Neural cell (in vitro differentiated cells): Measurements from ENCODE around the gene RCN2. TPM values are rescaled to one million over a fixed set of nuclear protein-coding genes. Genes with fewer than 3 reads are reported as not detected.
"Not testable (repeated sequence)": the region's sequence is repeated elsewhere in the genome, so short reads cannot be mapped to it uniquely, and the experiment has no call there.

ENCODE experiments used
- H2AFZ ChIP-seq: fragments of 200-600, 300-800 bp; sonication (generic), shearing (Covaris generic); 2 replicates; pipeline ENCODE4 v1.6.0; 2014; ENCODE audit warnings: low read depth, mild to moderate bottlenecking, antibody characterized with exemption, low read length, moderate library complexity
- H3F3A ChIP-seq: fragments of 200-600 bp; shearing (Covaris generic); 2 replicates; pipeline ENCODE4 v1.6.1; 2016; ENCODE audit warnings: mild to moderate bottlenecking, moderate library complexity, mixed read lengths, antibody characterized with exemption, low read length; ENCODE audit not compliant: insufficient read depth, poor library complexity, severe bottlenecking
- H3K27ac ChIP-seq: fragments of 200-600, 300-800 bp; sonication (generic), shearing (Covaris generic); 2 replicates; pipeline ENCODE4 v1.5.1; 2014; ENCODE audit warnings: mild to moderate bottlenecking, low read length, moderate library complexity
- H3K27me3 ChIP-seq: fragments of 300-800, 200-600 bp; sonication (generic), shearing (Covaris generic); 2 replicates; pipeline ENCODE4 v1.6.0; 2014; ENCODE audit warnings: mild to moderate bottlenecking, low read depth, low read length, moderate library complexity; ENCODE audit not compliant: insufficient read depth
- H3K36me3 ChIP-seq: fragments of 300-800, 200-600 bp; sonication (generic), shearing (Covaris generic); 2 replicates; pipeline ENCODE4 v1.5.1; 2014; ENCODE audit warnings: mild to moderate bottlenecking, antibody characterized with exemption, low read length, moderate library complexity; ENCODE audit not compliant: insufficient read depth
- H3K4me2 ChIP-seq: fragments of 300-800, 200-600 bp; sonication (generic), shearing (Covaris generic); 2 replicates; pipeline ENCODE4 v1.6.0; 2014; ENCODE audit warnings: mild to moderate bottlenecking, low read length
- H3K4me3 ChIP-seq: fragments of 300-800, 200-600 bp; sonication (generic), shearing (Covaris generic); 2 replicates; pipeline ENCODE4 v1.5.1; 2014; ENCODE audit warnings: mild to moderate bottlenecking, low read length, moderate library complexity
- H3K79me2 ChIP-seq: fragments of 200-600 bp; shearing (Covaris generic); replicated peaks from 2 replicates; pipeline ENCODE4 v1.6.0; 2014; ENCODE audit warnings: mild to moderate bottlenecking, low read length, moderate library complexity; ENCODE audit not compliant: insufficient read depth
- H3K9ac ChIP-seq: fragments of 300-800, 200-600 bp; sonication (generic), shearing (Covaris generic); 2 replicates; pipeline ENCODE4 v1.6.1; 2016; ENCODE audit warnings: mild to moderate bottlenecking, low read length, mixed read lengths
- H3K9me2 ChIP-seq: fragments of 200-600 bp; shearing (Covaris generic); 2 replicates; pipeline ENCODE4 v1.6.1; 2016; ENCODE audit warnings: mild to moderate bottlenecking, low read length, mixed read lengths; ENCODE audit not compliant: insufficient read depth
- H3K9me3 ChIP-seq: fragments of 200-600, 300-800 bp; sonication (generic), shearing (Covaris generic); 2 replicates; pipeline ENCODE4 v1.6.1; 2016; ENCODE audit warnings: mild to moderate bottlenecking, mixed run types, low read length, moderate library complexity, mixed read lengths
- H4K20me1 ChIP-seq: fragments of 200-600 bp; shearing (Covaris generic); 2 replicates; pipeline ENCODE4 v1.6.1; 2016; ENCODE audit warnings: mild to moderate bottlenecking, mixed run types; ENCODE audit not compliant: insufficient read depth
- CTCF ChIP-seq: fragments of 450-650 bp; IDR thresholded peaks from 2 replicates; pipeline ENCODE4 v1.5.1; 2014; ENCODE audit warnings: antibody characterized with exemption, mild to moderate bottlenecking, moderate library complexity; ENCODE audit not compliant: poor library complexity, severe bottlenecking
- EP300 ChIP-seq: fragments of 450-650 bp; conservative IDR thresholded peaks from 2 replicates; pipeline ENCODE4 v1.6.1; 2014; ENCODE audit warnings: antibody characterized with exemption, mild to moderate bottlenecking, moderate library complexity; ENCODE audit not compliant: poor library complexity, severe bottlenecking
- EZH2 ChIP-seq: fragments of 200-600, 300-800 bp; shearing (Covaris generic), sonication (generic); IDR thresholded peaks from 2 replicates; pipeline ENCODE4 v1.6.1; 2014; ENCODE audit warnings: antibody characterized with exemption, low read length, borderline replicate concordance, mild to moderate bottlenecking; ENCODE audit not compliant: insufficient read depth, poor library complexity, severe bottlenecking
- MXI1 ChIP-seq: fragments of 450-650 bp; conservative IDR thresholded peaks from 2 replicates; pipeline ENCODE4 v1.6.1; 2014; ENCODE audit warnings: antibody characterized with exemption, mild to moderate bottlenecking; ENCODE audit not compliant: poor library complexity, severe bottlenecking
- POLR2AphosphoS5 ChIP-seq: IDR thresholded peaks from 2 replicates; pipeline ENCODE4 v1.6.1; 2012
- RAD21 ChIP-seq: fragments of 450-650 bp; conservative IDR thresholded peaks from 2 replicates; pipeline ENCODE4 v1.6.1; 2014; ENCODE audit warnings: antibody characterized with exemption, mild to moderate bottlenecking, moderate library complexity
- REST ChIP-seq: IDR thresholded peaks from 2 replicates; pipeline ENCODE4 v1.6.1; 2012; ENCODE audit warnings: borderline replicate concordance
- SMC3 ChIP-seq: fragments of 450-650 bp; conservative IDR thresholded peaks from 2 replicates; pipeline ENCODE4 v1.6.1; 2014; ENCODE audit warnings: antibody characterized with exemption, mild to moderate bottlenecking, moderate library complexity; ENCODE audit not compliant: poor library complexity
- TAF1 ChIP-seq: IDR thresholded peaks from 2 replicates; pipeline ENCODE4 v1.6.1; 2012; ENCODE audit warnings: low read depth
- polyA plus RNA-seq: library from polyadenylated mRNA; depleted of rRNA; stranded (reverse); fragments of >200 nt; gene quantifications from 2 replicates; pipeline ENCODE4 v1.2.3, GENCODE V29; 2014

The RCN2 gene
- polyA plus RNA-seq, 1 donor from 2014 or later, result 400 TPM

- no peak overlapping the region for H2AFZ ChIP-seq
- no peaks in the 10 kb centered on the region for H3F3A ChIP-seq
- H3K9ac ChIP-seq, result no peak overlapping the region
- H3K27ac ChIP-seq, result no peak overlapping the region
- H3K27me3 ChIP-seq, result no peaks in the 10 kb centered on the region
- no peak overlapping the region for H3K4me2 ChIP-seq
- no peak overlapping the region for H3K4me3 ChIP-seq
- H3K36me3 ChIP-seq, result no peaks in the 10 kb centered on the region
- TF ChIP-seq POLR2AphosphoS5, result no peak
- TF ChIP-seq EP300, result no peak
- no peak for TF ChIP-seq TAF1
- TF ChIP-seq MXI1, result no peak
- no peak for TF ChIP-seq EZH2
- TF ChIP-seq REST, result no peak
- TF ChIP-seq CTCF, result no peak
- TF ChIP-seq SMC3, result no peak
- no peak for TF ChIP-seq RAD21
- no peaks in the 10 kb centered on the region for H3K9me3 ChIP-seq
- H3K79me2 ChIP-seq, result no peaks in the 10 kb centered on the region
- H3K9me2 ChIP-seq, result no peaks in the 10 kb centered on the region
- no peaks in the 10 kb centered on the region for H4K20me1 ChIP-seq
Measured at GRCh38 chr15:76964157-76964556, 32.6 kb downstream of the RCN2 start.

GRCh38 chr15:76966051-76966450 lies 34.5 kb downstream of the RCN2 start:
- H2AFZ ChIP-seq, H3K9me3 ChIP-seq, H3K79me2 ChIP-seq, H4K20me1 ChIP-seq, H3K36me3 ChIP-seq, H3F3A ChIP-seq, H3K9me2 ChIP-seq, H3K9ac ChIP-seq, H3K4me3 ChIP-seq, H3K27ac ChIP-seq, H3K4me2 ChIP-seq, H3K27me3 ChIP-seq: not testable (repeated sequence)

- H2AFZ ChIP-seq, result no peak overlapping the region
Measured at GRCh38 chr15:76967067-76967466, 35.5 kb downstream of the RCN2 start.

More at GRCh38 chr15:76967067-76967466, 35.5 kb downstream of the RCN2 start:
- no peak overlapping the region for H3K4me3 ChIP-seq
- H4K20me1 ChIP-seq, result no peaks in the 10 kb centered on the region
- H3K27me3 ChIP-seq, result no peaks in the 10 kb centered on the region
- H3K9me3 ChIP-seq, result no peaks in the 10 kb centered on the region
- no peak overlapping the region for H3K4me2 ChIP-seq
- H3K9ac ChIP-seq, result no peak overlapping the region
- H3K79me2 ChIP-seq, result no peaks in the 10 kb centered on the region
- H3K36me3 ChIP-seq, result no peaks in the 10 kb centered on the region
- no peaks in the 10 kb centered on the region for H3F3A ChIP-seq
- H3K9me2 ChIP-seq, result no peaks in the 10 kb centered on the region
- no peak overlapping the region for H3K27ac ChIP-seq
- TF ChIP-seq EZH2 (no peak), CTCF (no peak), TAF1 (no peak), MXI1 (no peak), SMC3 (no peak), RAD21 (no peak), EP300 (no peak), POLR2AphosphoS5 (no peak), REST (no peak)
